GM21367 (cell line): ENCODE measurements around the gene OTOA.
"Not testable (repeated sequence)": the region's sequence is repeated elsewhere in the genome, so short reads cannot be mapped to it uniquely, and the experiment has no call there.

Experiments used
- ATAC-seq: cut with Tn5 transposase; IDR thresholded peaks from one replicate; pipeline ENCODE4 v1.9.1; 2021; ENCODE audit not compliant: unreplicated experiment

The OTOA gene

GRCh38 chr16:21663889-21664647, at the start of gene OTOA:
Gene OTOA, plus strand, starts transcription at chr16:21663968. Its CDS starts 14,547 bp downstream, at chr16:21678515.
- ATAC-seq, result no peak

- ATAC-seq, result no peak
Measured at GRCh38 chr16:21614896-21615295, 48.9 kb upstream of the OTOA start.

GRCh38 chr16:21617607-21618006, 46.2 kb upstream of the OTOA start:
- no peak for ATAC-seq

GRCh38 chr16:21618281-21618680, 45.5 kb upstream of the OTOA start:
- no peak for ATAC-seq

GRCh38 chr16:21619765-21620425, 43.9 kb upstream of the OTOA start:
- no peak for ATAC-seq

- ATAC-seq, result no peak
Measured at GRCh38 chr16:21620592-21620991, 43.2 kb upstream of the OTOA start.

GRCh38 chr16:21622545-21622944, 41.2 kb upstream of the OTOA start:
- ATAC-seq, result no peak

- ATAC-seq, result no peak
Measured at GRCh38 chr16:21625026-21625425, 38.7 kb upstream of the OTOA start.

- no peak for ATAC-seq
Measured at GRCh38 chr16:21626659-21627277, 37.0 kb upstream of the OTOA start.

- no peak for ATAC-seq
Measured at GRCh38 chr16:21628121-21628726, 35.5 kb upstream of the OTOA start.

- no peak for ATAC-seq
Measured at GRCh38 chr16:21628772-21629171, 35.0 kb upstream of the OTOA start.

- ATAC-seq, result not testable (repeated sequence)
Measured at GRCh38 chr16:21629616-21630539, 33.9 kb upstream of the OTOA start.

- ATAC-seq, result not testable (repeated sequence)
Measured at GRCh38 chr16:21630866-21631265, 32.9 kb upstream of the OTOA start.

GRCh38 chr16:21631376-21631775, 32.4 kb upstream of the OTOA start:
- not testable (repeated sequence) for ATAC-seq

- ATAC-seq, result not testable (repeated sequence)
Measured at GRCh38 chr16:21631951-21632575, 31.7 kb upstream of the OTOA start.

- no peak for ATAC-seq
Measured at GRCh38 chr16:21634216-21634615, 29.6 kb upstream of the OTOA start.

- not testable (repeated sequence) for ATAC-seq
Measured at GRCh38 chr16:21635694-21636093, 28.1 kb upstream of the OTOA start.

GRCh38 chr16:21637032-21637968, 26.5 kb upstream of the OTOA start:
- ATAC-seq, result no peak

GRCh38 chr16:21638573-21638975, 25.2 kb upstream of the OTOA start:
- ATAC-seq, result no peak
